ENCODE measurements around the gene NUP42. TPM values are rescaled to one million over a fixed set of nuclear protein-coding genes. Genes with fewer than 3 reads are reported as not detected.

Gene NUP42
- total RNA-seq, 1 donor from 2014 or later = 16.3 TPM

- DNase-seq (ENCODE audit: low read depth) (no peak), FAIRE-seq (no peak)
- no peak for TF ChIP-seq CTCF (IDR thresholded peaks at IDR 0.05; ENCODE audit: insufficient read depth, low read length, severe bottlenecking)
- Histone ChIP-seq H3K27me3 (ENCODE audit: control insufficient read depth, insufficient read depth, low read length) (no peaks in the 10 kb centered on the region), H3K4me3 (ENCODE audit: low read depth, low read length) (no peak overlapping the region), H3K36me3 (ENCODE audit: control insufficient read depth, insufficient read depth, low read length) (no peaks in the 10 kb centered on the region)
Measured at GRCh38 chr7:23158546-23158945, 23.3 kb upstream of the NUP42 start.

- Histone ChIP-seq H3K4me3 (ENCODE audit: low read depth, low read length) (no peak overlapping the region), H3K27me3 (ENCODE audit: control insufficient read depth, insufficient read depth, low read length) (no peaks in the 10 kb centered on the region), H3K36me3 (ENCODE audit: control insufficient read depth, insufficient read depth, low read length) (no peaks in the 10 kb centered on the region)
- no peak for TF ChIP-seq CTCF (IDR thresholded peaks at IDR 0.05; ENCODE audit: insufficient read depth, low read length, severe bottlenecking)
- DNase-seq (ENCODE audit: low read depth) = no peak
- no peak for FAIRE-seq
Measured at GRCh38 chr7:23161482-23161881, 20.4 kb upstream of the NUP42 start.

- no peak for TF ChIP-seq CTCF (IDR thresholded peaks at IDR 0.05; ENCODE audit: insufficient read depth, low read length, severe bottlenecking)
- no peaks in the 10 kb centered on the region for H3K36me3 ChIP-seq (ENCODE audit: control insufficient read depth, insufficient read depth, low read length)
- no peak for DNase-seq (ENCODE audit: low read depth)
- no peak overlapping the region for H3K4me3 ChIP-seq (ENCODE audit: low read depth, low read length)
- FAIRE-seq = no peak
- no peaks in the 10 kb centered on the region for H3K27me3 ChIP-seq (ENCODE audit: control insufficient read depth, insufficient read depth, low read length)
Measured at GRCh38 chr7:23164846-23165245, 17.0 kb upstream of the NUP42 start.

- Histone ChIP-seq H3K36me3 (ENCODE audit: control insufficient read depth, insufficient read depth, low read length) (no peaks in the 10 kb centered on the region), H3K4me3 (ENCODE audit: low read depth, low read length) (no peak overlapping the region), H3K27me3 (ENCODE audit: control insufficient read depth, insufficient read depth, low read length) (no peaks in the 10 kb centered on the region)
- no peak for FAIRE-seq
- TF ChIP-seq CTCF (IDR thresholded peaks at IDR 0.05; ENCODE audit: insufficient read depth, low read length, severe bottlenecking) = no peak
- DNase-seq (ENCODE audit: low read depth) = no peak
Measured at GRCh38 chr7:23165316-23165715, 16.5 kb upstream of the NUP42 start.

GRCh38 chr7:23167691-23168090, 14.2 kb upstream of the NUP42 start:
- DNase-seq (ENCODE audit: low read depth) = no peak
- Histone ChIP-seq H3K27me3 (ENCODE audit: control insufficient read depth, insufficient read depth, low read length) (no peaks in the 10 kb centered on the region), H3K4me3 (ENCODE audit: low read depth, low read length) (no peak overlapping the region), H3K36me3 (ENCODE audit: control insufficient read depth, insufficient read depth, low read length) (no peaks in the 10 kb centered on the region)
- FAIRE-seq = no peak
- no peak for TF ChIP-seq CTCF (IDR thresholded peaks at IDR 0.05; ENCODE audit: insufficient read depth, low read length, severe bottlenecking)

- TF ChIP-seq CTCF (IDR thresholded peaks at IDR 0.05; ENCODE audit: insufficient read depth, low read length, severe bottlenecking) = no peak
- no peak for FAIRE-seq
Measured at GRCh38 chr7:23168111-23168885, 13.6 kb upstream of the NUP42 start.

More at GRCh38 chr7:23168111-23168885, 13.6 kb upstream of the NUP42 start:
- Histone ChIP-seq H3K36me3 (ENCODE audit: control insufficient read depth, insufficient read depth, low read length) (no peaks in the 10 kb centered on the region), H3K27me3 (ENCODE audit: control insufficient read depth, insufficient read depth, low read length) (no peaks in the 10 kb centered on the region), H3K4me3 (ENCODE audit: low read depth, low read length) (no peak overlapping the region)
- no peak for DNase-seq (ENCODE audit: low read depth)

Measured in bronchial epithelial cell (primary cell).